ENCODE data around the gene LIPM.
"Not testable (repeated sequence)": the region's sequence is repeated elsewhere in the genome, so short reads cannot be mapped to it uniquely, and the experiment has no call there.

The LIPM gene

GRCh38 chr10:88804083-88804812 is 1.7 kb downstream of the LIPM start:
- peak; percentile 20 for DNase-seq

- no peak for DNase-seq
Measured at GRCh38 chr10:88805361-88805760, 2.8 kb downstream of the LIPM start.

GRCh38 chr10:88805924-88806323 is 3.4 kb downstream of the LIPM start:
- no peak for DNase-seq

- DNase-seq: no peak
Measured at GRCh38 chr10:88809621-88810020, 7.1 kb downstream of the LIPM start.

GRCh38 chr10:88810196-88810961 is 7.8 kb downstream of the LIPM start:
- peak; percentile 89 for DNase-seq

GRCh38 chr10:88813200-88813599 is 10.7 kb downstream of the LIPM start:
- no peak for DNase-seq

GRCh38 chr10:88819290-88819689 is 16.8 kb downstream of the LIPM start:
- no peak for DNase-seq

- DNase-seq: peak; percentile 11
Measured at GRCh38 chr10:88820748-88821401, 18.3 kb downstream of the LIPM start.

GRCh38 chr10:88826388-88826787 is 23.9 kb downstream of the LIPM start:
- DNase-seq: no peak

GRCh38 chr10:88827671-88828070 is 25.1 kb downstream of the LIPM start:
- DNase-seq: no peak

GRCh38 chr10:88828310-88828709 is 25.8 kb downstream of the LIPM start:
- no peak for DNase-seq

- no peak for DNase-seq
Measured at GRCh38 chr10:88830643-88831268, 28.2 kb downstream of the LIPM start.

- DNase-seq: no peak
Measured at GRCh38 chr10:88831709-88832108, 29.2 kb downstream of the LIPM start.

- no peak for DNase-seq
Measured at GRCh38 chr10:88832376-88832775, 29.8 kb downstream of the LIPM start.

- DNase-seq: no peak
Measured at GRCh38 chr10:88833156-88833555, 30.6 kb downstream of the LIPM start.

GRCh38 chr10:88833723-88834122 is 31.2 kb downstream of the LIPM start:
- DNase-seq: no peak

- peak; percentile 91 for DNase-seq
Measured at GRCh38 chr10:88835096-88835909, 32.8 kb downstream of the LIPM start.

- DNase-seq: no peak
Measured at GRCh38 chr10:88835910-88836221, 33.3 kb downstream of the LIPM start.

- DNase-seq: not testable (repeated sequence)
Measured at GRCh38 chr10:88837632-88838031, 35.1 kb downstream of the LIPM start.

- no peak for DNase-seq
Measured at GRCh38 chr10:88838766-88839350, 36.3 kb downstream of the LIPM start.

- DNase-seq: no peak
Measured at GRCh38 chr10:88840104-88840503, 37.6 kb downstream of the LIPM start.

- DNase-seq: no peak
Measured at GRCh38 chr10:88840881-88841280, 38.4 kb downstream of the LIPM start.
